Urothelium cell line (cell line): Measurements from ENCODE around the gene CPO.
"Not testable (repeated sequence)": the region's sequence is repeated elsewhere in the genome, so short reads cannot be mapped to it uniquely, and the experiment has no call there.

ENCODE experiments used
- DNase-seq: peaks from one replicate; pipeline ENCODE4 v3.0.0; 2011; ENCODE audit warnings: low spot score, mixed read lengths
- FAIRE-seq: peaks from 2 replicates; lab custom pipeline; 2011; peaks lifted over from hg19 to GRCh38; lab: Jason Lieb, UNC

CPO gene

GRCh38 chr2:206939340-206939739 is at the start of gene CPO:
TSS of gene CPO (plus strand) at chr2:206939518. CDS start at chr2:206939600, 82 bp downstream.
- DNase-seq (no peak), FAIRE-seq (no peak)

GRCh38 chr2:206890179-206890578 is 49.1 kb upstream of the CPO start:
- FAIRE-seq (no peak), DNase-seq (no peak)

- no peak for FAIRE-seq
- no peak for DNase-seq
Measured at GRCh38 chr2:206890926-206891325, 48.4 kb upstream of the CPO start.

- FAIRE-seq (no peak), DNase-seq (no peak)
Measured at GRCh38 chr2:206915121-206915520, 24.2 kb upstream of the CPO start.

- FAIRE-seq (no peak), DNase-seq (no peak)
Measured at GRCh38 chr2:206918263-206918662, 21.1 kb upstream of the CPO start.

- FAIRE-seq (no peak), DNase-seq (no peak)
Measured at GRCh38 chr2:206920310-206920709, 19.0 kb upstream of the CPO start.

GRCh38 chr2:206920951-206921350 is 18.4 kb upstream of the CPO start:
- FAIRE-seq (no peak), DNase-seq (no peak)

- no peak for FAIRE-seq
Measured at GRCh38 chr2:206921529-206921928, 17.8 kb upstream of the CPO start.

GRCh38 chr2:206935991-206936842 is 3.1 kb upstream of the CPO start:
- FAIRE-seq (no peak), DNase-seq (no peak)

More at GRCh38 chr2:206921529-206921928, 17.8 kb upstream of the CPO start:
- no peak for DNase-seq

GRCh38 chr2:206936843-206937230 is 2.5 kb upstream of the CPO start:
- DNase-seq, result no peak
- no peak for FAIRE-seq

GRCh38 chr2:206937555-206937954 is 1.8 kb upstream of the CPO start:
- FAIRE-seq (no peak), DNase-seq (no peak)

- FAIRE-seq (no peak), DNase-seq (no peak)
Measured at GRCh38 chr2:206940546-206940945, 1.2 kb downstream of the CPO start.

GRCh38 chr2:206942592-206943478 is 3.5 kb downstream of the CPO start:
- FAIRE-seq (no peak), DNase-seq (no peak)

GRCh38 chr2:206953404-206953803 is 14.1 kb downstream of the CPO start:
- not testable (repeated sequence) for FAIRE-seq, DNase-seq

- no peak for FAIRE-seq
- DNase-seq, result no peak
Measured at GRCh38 chr2:206955253-206955652, 15.9 kb downstream of the CPO start.

GRCh38 chr2:206958261-206958660 is 18.9 kb downstream of the CPO start:
- FAIRE-seq (no peak), DNase-seq (no peak)

GRCh38 chr2:206962966-206963365 is 23.6 kb downstream of the CPO start:
- FAIRE-seq, result no peak
- DNase-seq, result no peak

- no peak for DNase-seq
- FAIRE-seq, result no peak
Measured at GRCh38 chr2:206968134-206969086, 29.1 kb downstream of the CPO start.

GRCh38 chr2:206969192-206969591 is 29.9 kb downstream of the CPO start:
- FAIRE-seq, result no peak

GRCh38 chr2:206970589-206971360 is 31.5 kb downstream of the CPO start:
- DNase-seq, result no peak

More at GRCh38 chr2:206969192-206969591, 29.9 kb downstream of the CPO start:
- no peak for DNase-seq

More at GRCh38 chr2:206970589-206971360, 31.5 kb downstream of the CPO start:
- no peak for FAIRE-seq
